ENCODE data around the gene ADAMTS17. TPM values are rescaled to one million over a fixed set of nuclear protein-coding genes. Genes with fewer than 3 reads are reported as not detected.
A peak's percentile ranks its signal among the peaks of the same experiment; 100 is the strongest.

Gene ADAMTS17
- total RNA-seq, 6 experiments from 2014 or later, result 14.6 to 34.7 (median 24.2) TPM

DNA sequence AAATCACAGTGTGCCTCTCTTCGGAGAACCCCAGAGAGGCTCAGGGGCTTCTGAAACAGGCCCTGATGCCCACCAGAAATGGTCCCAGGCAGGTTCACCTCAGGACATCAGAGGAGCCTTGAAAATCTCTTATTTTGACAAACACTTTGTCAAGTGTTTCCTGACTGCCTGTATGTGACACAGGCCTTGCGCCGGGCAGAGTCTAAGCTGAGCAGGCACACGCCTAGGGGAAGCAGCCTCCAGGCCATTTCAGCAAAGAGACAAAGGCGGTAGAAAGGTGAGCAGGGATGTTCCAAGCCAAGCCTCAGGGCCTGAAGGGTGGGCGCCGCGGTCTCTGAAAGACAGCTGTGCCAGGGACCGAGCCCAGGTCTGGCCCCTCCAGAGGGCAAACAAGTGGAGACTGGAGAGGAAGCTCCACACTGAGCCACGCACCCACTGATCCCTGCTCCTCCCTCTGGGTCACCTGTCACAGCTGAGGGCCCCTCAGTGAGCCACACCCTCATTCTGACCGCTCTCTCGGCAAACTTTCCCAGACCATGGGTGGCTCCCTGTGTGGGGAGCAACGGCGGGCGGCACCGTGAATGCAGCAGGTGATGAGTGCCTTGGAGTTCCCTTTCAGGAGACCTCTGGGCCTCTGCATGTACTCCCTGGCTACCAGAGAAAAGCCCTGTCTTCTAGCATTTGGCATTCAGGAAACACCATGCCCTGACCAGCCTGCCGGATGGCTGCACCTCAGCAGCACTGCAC, 136.1 kb downstream of the ADAMTS17 start:
- no peak overlapping the region for H3K4me3 ChIP-seq
- WGBS (ENCODE audit: insufficient coverage, low coverage, low lambda C conversion rate, missing lambda C conversion rate), result 50% methylated on average over 7 of the region's 17 CpGs
- no peaks in the 10 kb centered on the region for H3K9me3 ChIP-seq
- TF ChIP-seq POLR2A (IDR thresholded peaks at IDR 0.05), result no peak
- TF ChIP-seq, protein P1, sequence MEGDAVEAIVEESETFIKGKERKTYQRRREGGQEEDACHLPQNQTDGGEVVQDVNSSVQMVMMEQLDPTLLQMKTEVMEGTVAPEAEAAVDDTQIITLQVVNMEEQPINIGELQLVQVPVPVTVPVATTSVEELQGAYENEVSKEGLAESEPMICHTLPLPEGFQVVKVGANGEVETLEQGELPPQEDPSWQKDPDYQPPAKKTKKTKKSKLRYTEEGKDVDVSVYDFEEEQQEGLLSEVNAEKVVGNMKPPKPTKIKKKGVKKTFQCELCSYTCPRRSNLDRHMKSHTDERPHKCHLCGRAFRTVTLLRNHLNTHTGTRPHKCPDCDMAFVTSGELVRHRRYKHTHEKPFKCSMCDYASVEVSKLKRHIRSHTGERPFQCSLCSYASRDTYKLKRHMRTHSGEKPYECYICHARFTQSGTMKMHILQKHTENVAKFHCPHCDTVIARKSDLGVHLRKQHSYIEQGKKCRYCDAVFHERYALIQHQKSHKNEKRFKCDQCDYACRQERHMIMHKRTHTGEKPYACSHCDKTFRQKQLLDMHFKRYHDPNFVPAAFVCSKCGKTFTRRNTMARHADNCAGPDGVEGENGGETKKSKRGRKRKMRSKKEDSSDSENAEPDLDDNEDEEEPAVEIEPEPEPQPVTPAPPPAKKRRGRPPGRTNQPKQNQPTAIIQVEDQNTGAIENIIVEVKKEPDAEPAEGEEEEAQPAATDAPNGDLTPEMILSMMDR (IDR thresholded peaks at IDR 0.05), result no peak
- no peaks in the 10 kb centered on the region for H3K36me3 ChIP-seq
- no peak overlapping the region for H3K27ac ChIP-seq
- no peak for ATAC-seq
- no peak for DNase-seq
- H3K4me1 ChIP-seq, result peaks cover 0 to 29% (median 14%) of the 10 kb centered on the region in 4 donors
- intact Hi-C loops (cut with DNase I), result no loop called here
- H3K27me3 ChIP-seq, result no peaks in the 10 kb centered on the region

DNA sequence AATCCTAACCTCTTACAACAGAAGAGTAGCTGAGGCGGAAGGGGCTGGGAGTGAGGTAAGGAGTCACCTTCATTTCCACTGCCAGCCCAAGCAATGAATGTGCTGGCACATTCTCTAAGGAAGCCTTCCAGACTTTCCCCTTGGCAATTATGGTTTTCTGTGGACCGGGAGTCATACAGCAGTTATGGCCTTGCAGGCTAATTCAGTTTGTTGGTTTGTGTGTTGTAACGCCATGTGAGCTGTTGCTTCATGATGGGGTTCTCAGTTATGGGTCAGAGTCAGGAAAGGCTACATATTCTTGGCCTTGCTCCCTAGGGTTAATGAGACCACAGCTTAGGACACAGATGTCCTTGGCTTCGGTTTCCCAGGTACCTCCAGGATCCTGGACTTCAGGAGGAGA, 137.0 kb downstream of the ADAMTS17 start:
- ATAC-seq (no peak), DNase-seq (no peak)
- Histone ChIP-seq H3K9me3 (no peaks in the 10 kb centered on the region), H3K4me1 (peaks cover 0 to 21% (median 10%) of the 10 kb centered on the region in 4 donors), H3K27ac (no peak overlapping the region), H3K27me3 (no peaks in the 10 kb centered on the region), H3K36me3 (no peaks in the 10 kb centered on the region), H3K4me3 (no peak overlapping the region)
- intact Hi-C loops (cut with DNase I), result no loop called here
- TF ChIP-seq, protein P1 (IDR thresholded peaks at IDR 0.05), result no peak
- no peak for TF ChIP-seq POLR2A (IDR thresholded peaks at IDR 0.05)
- WGBS (ENCODE audit: insufficient coverage, low coverage, low lambda C conversion rate, missing lambda C conversion rate), result 80% methylated on average over 2 of the region's 4 CpGs

DNA sequence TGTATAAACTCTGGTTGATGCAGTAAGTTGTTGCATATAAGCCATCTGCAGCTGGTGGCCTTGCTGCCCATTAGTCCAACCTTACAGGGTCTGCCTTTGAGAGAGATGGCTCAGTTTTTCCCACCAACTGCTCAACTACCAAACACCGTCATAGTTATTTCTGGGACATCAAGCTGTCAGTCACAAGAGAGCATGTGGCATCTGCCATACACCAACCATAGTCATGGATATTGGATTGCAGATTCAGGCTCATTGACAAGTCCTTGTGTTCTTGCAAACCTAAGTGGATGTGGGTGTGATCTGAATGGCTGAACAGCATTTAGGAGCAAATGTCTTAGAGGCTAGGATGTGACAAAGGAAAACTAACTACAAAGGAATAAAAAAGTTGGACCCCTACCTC, 137.6 kb downstream of the ADAMTS17 start:
- Histone ChIP-seq H3K36me3 (no peaks in the 10 kb centered on the region), H3K9me3 (no peaks in the 10 kb centered on the region), H3K27ac (no peak overlapping the region), H3K27me3 (no peaks in the 10 kb centered on the region), H3K4me1 (peaks cover 0 to 16% (median 8%) of the 10 kb centered on the region in 4 donors), H3K4me3 (no peak overlapping the region)
- TF ChIP-seq, protein P1 (IDR thresholded peaks at IDR 0.05), result no peak
- TF ChIP-seq POLR2A (IDR thresholded peaks at IDR 0.05), result no peak
- 86% methylated on average over 1 of the region's 1 CpG for WGBS (ENCODE audit: insufficient coverage, low coverage, low lambda C conversion rate, missing lambda C conversion rate)
- no peak for ATAC-seq
- intact Hi-C loops (cut with DNase I), result no loop called here
- no peak for DNase-seq

DNA sequence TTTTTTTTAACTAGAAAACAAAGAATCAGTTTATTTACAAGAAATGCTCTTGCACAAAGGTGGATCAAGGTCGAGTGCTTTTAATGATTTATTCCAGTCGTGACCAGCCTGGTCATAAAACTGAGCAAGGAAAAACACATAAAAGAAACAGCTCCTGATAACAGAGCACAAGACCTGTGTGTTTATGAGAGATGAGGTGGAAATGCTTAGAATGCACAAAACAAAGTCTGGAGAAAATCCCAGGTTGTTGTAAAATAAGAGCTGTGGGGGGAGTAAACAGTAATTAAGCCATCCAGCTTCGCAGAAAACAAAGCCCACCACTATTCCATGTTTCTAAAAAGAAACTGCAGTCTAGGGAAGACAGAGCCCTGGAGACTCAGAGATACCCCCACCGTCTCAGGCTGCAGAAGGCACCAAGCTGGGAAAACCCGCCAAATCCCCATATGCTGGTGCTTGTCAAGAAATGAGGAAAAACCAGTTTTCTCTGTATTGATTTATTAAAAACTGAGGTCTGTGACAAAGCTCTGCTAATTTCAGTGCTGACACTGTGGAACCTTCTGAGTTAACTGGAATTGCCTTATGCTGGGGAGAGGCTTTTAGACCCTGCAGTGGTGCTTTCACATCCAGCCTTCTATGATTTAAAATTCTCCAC, 139.3 kb downstream of the ADAMTS17 start:
- WGBS (ENCODE audit: insufficient coverage, low coverage, low lambda C conversion rate, missing lambda C conversion rate), result 44% methylated on average over 5 of the region's 5 CpGs
- TF ChIP-seq POLR2A (IDR thresholded peaks at IDR 0.05), result no peak
- TF ChIP-seq, protein P1 (IDR thresholded peaks at IDR 0.05), result no peak
- Histone ChIP-seq H3K4me1 (peaks cover 0 to 12% (median 6%) of the 10 kb centered on the region in 4 donors), H3K27ac (no peak overlapping the region), H3K27me3 (no peaks in the 10 kb centered on the region), H3K9me3 (no peaks in the 10 kb centered on the region), H3K36me3 (no peaks in the 10 kb centered on the region), H3K4me3 (no peak overlapping the region)
- DNase-seq, result peak in 1 of 3 donors; percentile 7
- ATAC-seq, result peak in 2 of 4 donors; percentile 38 to 50
- intact Hi-C loops (cut with DNase I), result no loop called here

All from right lobe of liver (tissue), 6 donors.